ENCODE measurements around the gene CA5A. TPM values are rescaled to one million over a fixed set of nuclear protein-coding genes. Genes with fewer than 3 reads are reported as not detected.
A peak's percentile ranks its signal among the peaks of the same experiment; 100 is the strongest.
"Not testable (repeated sequence)": the region's sequence is repeated elsewhere in the genome, so short reads cannot be mapped to it uniquely, and the experiment has no call there.

Gene CA5A
- total RNA-seq, 2 experiments from 2014 or later: not detected

- no peak overlapping the region for H3K27ac Mint-ChIP-seq
- no peak for ATAC-seq
- no peaks in the 10 kb centered on the region for H3K9me3 Mint-ChIP-seq (ENCODE audit: insufficient read depth)
- no peak overlapping the region for H3K4me3 Mint-ChIP-seq
- H3K36me3 Mint-ChIP-seq (ENCODE audit: low read depth): peaks cover 2% of the 10 kb centered on the region
- peaks cover 17% of the 10 kb centered on the region for H3K4me1 Mint-ChIP-seq (ENCODE audit: low read depth)
- peaks cover 14% of the 10 kb centered on the region for H3K27me3 Mint-ChIP-seq (ENCODE audit: low read depth)
- no peak for DNase-seq
- ChIA-PET CTCF (interaction anchor here (1.0 kb wide), 2 partner anchors 104 to 117 kb away, joined by 3 to 4 read pairs; partner anchors contain the start of gene KLHDC4), POLR2A (no interaction called here)
Measured at GRCh38 chr16:87882436-87883019, 53.8 kb downstream of the CA5A start.

GRCh38 chr16:87881324-87882200 lies 54.8 kb downstream of the CA5A start:
- no peak overlapping the region for H3K27ac Mint-ChIP-seq
- H3K36me3 Mint-ChIP-seq (ENCODE audit: low read depth): peaks cover 2% of the 10 kb centered on the region
- ChIA-PET CTCF (interaction anchor here (1.0 to 1.1 kb wide), 2 partner anchors 10 to 116 kb away, joined by 3 to 4 read pairs; partner anchors contain the start of gene KLHDC4), POLR2A (no interaction called here)
- H3K4me1 Mint-ChIP-seq (ENCODE audit: low read depth): peaks cover 18% of the 10 kb centered on the region
- ATAC-seq (no peak), DNase-seq (no peak)
- no peaks in the 10 kb centered on the region for H3K9me3 Mint-ChIP-seq (ENCODE audit: insufficient read depth)
- H3K4me3 Mint-ChIP-seq: no peak overlapping the region
- peaks cover 14% of the 10 kb centered on the region for H3K27me3 Mint-ChIP-seq (ENCODE audit: low read depth)

GRCh38 chr16:87880117-87880696 lies 56.1 kb downstream of the CA5A start:
- ATAC-seq (no peak), DNase-seq (no peak)
- ChIA-PET POLR2A (interaction anchor here (0.9 kb wide), 1 partner anchor 115 kb away, joined by 3 read pairs; the partner anchor contains the start of gene KLHDC4), CTCF (interaction anchor here (0.8 to 1.1 kb wide), 2 partner anchors 9 to 101 kb away, joined by 4 read pairs; no protein-coding TSS in a partner anchor)
- Mint-ChIP-seq H3K27ac (peak overlapping the region; percentile 1), H3K9me3 (ENCODE audit: insufficient read depth) (no peaks in the 10 kb centered on the region), H3K36me3 (ENCODE audit: low read depth) (peaks cover 2% of the 10 kb centered on the region), H3K4me3 (no peak overlapping the region), H3K4me1 (ENCODE audit: low read depth) (peaks cover 21% of the 10 kb centered on the region), H3K27me3 (ENCODE audit: low read depth) (peaks cover 14% of the 10 kb centered on the region)

- H3K27ac Mint-ChIP-seq; H3K36me3 Mint-ChIP-seq (ENCODE audit: low read depth); DNase-seq; H3K9me3 Mint-ChIP-seq (ENCODE audit: insufficient read depth); H3K4me3 Mint-ChIP-seq; ATAC-seq: not testable (repeated sequence)
- peaks cover 28% of the 10 kb centered on the region for H3K4me1 Mint-ChIP-seq (ENCODE audit: low read depth)
- peaks cover 14% of the 10 kb centered on the region for H3K27me3 Mint-ChIP-seq (ENCODE audit: low read depth)
- ChIA-PET CTCF (interaction anchor here (0.6 to 1.1 kb wide), 3 partner anchors 16 to 100 kb away, joined by 3 to 4 read pairs (median 3); no protein-coding TSS in a partner anchor), POLR2A (interaction anchor here (0.9 kb wide), 1 partner anchor 114 kb away, joined by 3 read pairs; the partner anchor contains the start of gene KLHDC4)
Measured at GRCh38 chr16:87879411-87880013, 56.8 kb downstream of the CA5A start.

GRCh38 chr16:87878704-87879103 lies 57.6 kb downstream of the CA5A start:
- ATAC-seq (no peak), DNase-seq (no peak)
- Mint-ChIP-seq H3K27me3 (ENCODE audit: low read depth) (peaks cover 14% of the 10 kb centered on the region), H3K9me3 (ENCODE audit: insufficient read depth) (no peaks in the 10 kb centered on the region), H3K4me1 (ENCODE audit: low read depth) (peaks cover 30% of the 10 kb centered on the region), H3K27ac (no peak overlapping the region), H3K36me3 (ENCODE audit: low read depth) (peaks cover 2% of the 10 kb centered on the region), H3K4me3 (no peak overlapping the region)
- POLR2A ChIA-PET: interaction anchor here (0.8 kb wide), 1 partner anchor 113 kb away, joined by 3 read pairs; the partner anchor contains the start of gene KLHDC4
- CTCF ChIA-PET: interaction anchor here (0.6 to 1.9 kb wide), 5 partner anchors 15 to 32 kb away, joined by 3 to 6 read pairs (median 3); no protein-coding TSS in a partner anchor

- POLR2A ChIA-PET: interaction anchor here (0.8 kb wide), 1 partner anchor 112 kb away, joined by 3 read pairs; the partner anchor contains the start of gene KLHDC4
- peak overlapping the region; percentile 34 for H3K27ac Mint-ChIP-seq
Measured at GRCh38 chr16:87877942-87878507, 58.3 kb downstream of the CA5A start.

GRCh38 chr16:87874639-87875427 lies 61.5 kb downstream of the CA5A start:
- peak overlapping the region; percentile 77 for H3K27ac Mint-ChIP-seq
- H3K4me3 Mint-ChIP-seq: peak overlapping the region; percentile 32
- ATAC-seq: peak; percentile 71
- peaks cover 2% of the 10 kb centered on the region for H3K36me3 Mint-ChIP-seq (ENCODE audit: low read depth)
- CTCF ChIA-PET: interaction anchor here (0.6 to 13.0 kb wide), 15 partner anchors 14 to 109 kb away, joined by 3 to 493 read pairs (median 5); partner anchors contain the start of genes BANP and KLHDC4
- POLR2A ChIA-PET: interaction anchor here (0.6 to 2.0 kb wide), 10 partner anchors 9 to 109 kb away, joined by 3 to 9 read pairs (median 4); partner anchors contain the start of gene KLHDC4
- DNase-seq: peak; percentile 74
- peaks cover 4% of the 10 kb centered on the region for H3K27me3 Mint-ChIP-seq (ENCODE audit: low read depth)
- no peaks in the 10 kb centered on the region for H3K9me3 Mint-ChIP-seq (ENCODE audit: insufficient read depth)
- H3K4me1 Mint-ChIP-seq (ENCODE audit: low read depth): peaks cover 57% of the 10 kb centered on the region

More at GRCh38 chr16:87877942-87878507, 58.3 kb downstream of the CA5A start:
- CTCF ChIA-PET: interaction anchor here (0.8 to 1.9 kb wide), 4 partner anchors 16 to 32 kb away, joined by 3 to 6 read pairs (median 4); no protein-coding TSS in a partner anchor
- Mint-ChIP-seq H3K4me1 (ENCODE audit: low read depth) (peaks cover 34% of the 10 kb centered on the region), H3K27me3 (ENCODE audit: low read depth) (peaks cover 14% of the 10 kb centered on the region), H3K36me3 (ENCODE audit: low read depth) (peaks cover 2% of the 10 kb centered on the region), H3K9me3 (ENCODE audit: insufficient read depth) (no peaks in the 10 kb centered on the region), H3K4me3 (no peak overlapping the region)
- ATAC-seq (no peak), DNase-seq (peak; percentile 62)

- peaks cover 25% of the 10 kb centered on the region for H3K36me3 Mint-ChIP-seq (ENCODE audit: low read depth)
- not testable (repeated sequence) for ATAC-seq; H3K9me3 Mint-ChIP-seq (ENCODE audit: insufficient read depth); H3K27me3 Mint-ChIP-seq (ENCODE audit: low read depth); DNase-seq
- peak overlapping the region; percentile 36 for H3K4me3 Mint-ChIP-seq
- POLR2A ChIA-PET: interaction anchor here (1.0 to 8.9 kb wide), 7 partner anchors 12 to 102 kb away, joined by 3 to 96 read pairs (median 3); no protein-coding TSS in a partner anchor
- H3K27ac Mint-ChIP-seq: peak overlapping the region; percentile 80
- H3K4me1 Mint-ChIP-seq (ENCODE audit: low read depth): peaks cover 71% of the 10 kb centered on the region
- CTCF ChIA-PET: interaction anchor here (0.7 to 13.0 kb wide), 30 partner anchors 13 to 234 kb away, joined by 3 to 493 read pairs (median 8); partner anchors contain the start of genes BANP and KLHDC4
Measured at GRCh38 chr16:87870418-87871291, 65.7 kb downstream of the CA5A start.

- H3K27me3 Mint-ChIP-seq (ENCODE audit: low read depth); DNase-seq; ATAC-seq; H3K9me3 Mint-ChIP-seq (ENCODE audit: insufficient read depth): not testable (repeated sequence)
- POLR2A ChIA-PET: interaction anchor here (0.6 to 8.9 kb wide), 7 partner anchors 14 to 269 kb away, joined by 3 to 96 read pairs (median 6); partner anchors contain the start of gene KLHDC4
- H3K36me3 Mint-ChIP-seq (ENCODE audit: low read depth): peaks cover 30% of the 10 kb centered on the region
- CTCF ChIA-PET: interaction anchor here (1.2 to 13.0 kb wide), 11 partner anchors 12 to 103 kb away, joined by 4 to 493 read pairs (median 13); partner anchors contain the start of genes BANP and KLHDC4
- H3K4me3 Mint-ChIP-seq: peak overlapping the region; percentile 36
- H3K27ac Mint-ChIP-seq: peak overlapping the region; percentile 80
- H3K4me1 Mint-ChIP-seq (ENCODE audit: low read depth): peaks cover 69% of the 10 kb centered on the region
Measured at GRCh38 chr16:87869879-87870417, 66.4 kb downstream of the CA5A start.

Measured in activated CD8-positive, alpha-beta T cell treated with anti-CD3 and anti-CD28 coated beads, Interleukin-2, amount 10 ng/mL, durations not matched to agents 7 days and 5 days (primary cell).